ENCODE results near the gene ATP1A3.

The ATP1A3 gene

DNA sequence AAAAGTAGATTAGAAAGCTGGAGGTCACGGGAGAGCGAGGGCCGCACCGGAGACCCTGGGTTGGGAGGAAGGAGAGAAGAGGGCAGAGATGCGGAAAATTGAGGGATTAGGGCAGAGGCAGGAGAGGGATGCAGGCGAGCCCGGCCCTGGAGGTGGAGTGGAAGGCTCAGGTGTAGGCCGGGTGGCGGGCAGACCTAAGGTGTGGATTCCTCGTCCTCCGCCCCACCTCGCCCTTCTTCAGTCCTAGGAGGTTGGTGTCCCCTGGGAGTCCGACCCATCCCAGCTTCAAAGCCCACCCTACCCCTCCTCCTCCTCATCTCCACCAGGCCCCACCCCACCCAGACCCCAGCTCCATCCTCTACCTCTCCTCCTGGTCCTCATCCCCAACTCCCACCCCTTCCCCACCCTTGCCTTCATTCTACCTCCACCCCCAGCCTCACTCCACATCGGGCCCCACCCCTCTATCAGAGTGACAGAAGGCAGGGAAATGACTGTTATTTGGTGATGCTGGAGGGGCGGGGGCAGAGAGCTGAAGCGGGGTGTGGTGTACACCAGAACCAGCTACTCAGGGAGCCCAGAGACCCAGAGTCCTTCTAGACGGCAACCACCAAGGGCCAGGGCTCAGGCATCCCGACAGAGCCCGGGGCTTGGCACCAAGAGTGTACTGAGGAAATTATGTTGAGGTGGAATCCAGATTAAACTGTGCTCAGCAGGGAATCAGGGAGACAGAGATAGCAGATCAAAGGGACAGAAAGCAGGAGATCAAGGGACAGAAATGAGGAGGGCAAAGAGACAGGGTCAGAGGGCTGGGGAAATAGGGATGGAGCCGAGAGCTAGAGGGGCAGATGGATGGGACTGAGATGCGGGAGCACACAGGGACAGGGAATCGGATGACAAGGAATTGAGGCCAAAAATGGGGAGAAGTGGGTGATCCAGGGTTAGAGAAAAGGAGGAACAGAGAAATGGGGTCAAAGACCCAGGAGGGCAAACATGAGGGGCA, 72.2 kb downstream of the ATP1A3 start:
- no peak for DNase-seq (ENCODE audit: low read depth)
- H3K4me3 ChIP-seq (ENCODE audit: low read length), result no peak overlapping the region
- TF ChIP-seq, protein P1, sequence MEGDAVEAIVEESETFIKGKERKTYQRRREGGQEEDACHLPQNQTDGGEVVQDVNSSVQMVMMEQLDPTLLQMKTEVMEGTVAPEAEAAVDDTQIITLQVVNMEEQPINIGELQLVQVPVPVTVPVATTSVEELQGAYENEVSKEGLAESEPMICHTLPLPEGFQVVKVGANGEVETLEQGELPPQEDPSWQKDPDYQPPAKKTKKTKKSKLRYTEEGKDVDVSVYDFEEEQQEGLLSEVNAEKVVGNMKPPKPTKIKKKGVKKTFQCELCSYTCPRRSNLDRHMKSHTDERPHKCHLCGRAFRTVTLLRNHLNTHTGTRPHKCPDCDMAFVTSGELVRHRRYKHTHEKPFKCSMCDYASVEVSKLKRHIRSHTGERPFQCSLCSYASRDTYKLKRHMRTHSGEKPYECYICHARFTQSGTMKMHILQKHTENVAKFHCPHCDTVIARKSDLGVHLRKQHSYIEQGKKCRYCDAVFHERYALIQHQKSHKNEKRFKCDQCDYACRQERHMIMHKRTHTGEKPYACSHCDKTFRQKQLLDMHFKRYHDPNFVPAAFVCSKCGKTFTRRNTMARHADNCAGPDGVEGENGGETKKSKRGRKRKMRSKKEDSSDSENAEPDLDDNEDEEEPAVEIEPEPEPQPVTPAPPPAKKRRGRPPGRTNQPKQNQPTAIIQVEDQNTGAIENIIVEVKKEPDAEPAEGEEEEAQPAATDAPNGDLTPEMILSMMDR (conservative IDR thresholded peaks at IDR 0.05; ENCODE audit: low read length), result no peak

DNA sequence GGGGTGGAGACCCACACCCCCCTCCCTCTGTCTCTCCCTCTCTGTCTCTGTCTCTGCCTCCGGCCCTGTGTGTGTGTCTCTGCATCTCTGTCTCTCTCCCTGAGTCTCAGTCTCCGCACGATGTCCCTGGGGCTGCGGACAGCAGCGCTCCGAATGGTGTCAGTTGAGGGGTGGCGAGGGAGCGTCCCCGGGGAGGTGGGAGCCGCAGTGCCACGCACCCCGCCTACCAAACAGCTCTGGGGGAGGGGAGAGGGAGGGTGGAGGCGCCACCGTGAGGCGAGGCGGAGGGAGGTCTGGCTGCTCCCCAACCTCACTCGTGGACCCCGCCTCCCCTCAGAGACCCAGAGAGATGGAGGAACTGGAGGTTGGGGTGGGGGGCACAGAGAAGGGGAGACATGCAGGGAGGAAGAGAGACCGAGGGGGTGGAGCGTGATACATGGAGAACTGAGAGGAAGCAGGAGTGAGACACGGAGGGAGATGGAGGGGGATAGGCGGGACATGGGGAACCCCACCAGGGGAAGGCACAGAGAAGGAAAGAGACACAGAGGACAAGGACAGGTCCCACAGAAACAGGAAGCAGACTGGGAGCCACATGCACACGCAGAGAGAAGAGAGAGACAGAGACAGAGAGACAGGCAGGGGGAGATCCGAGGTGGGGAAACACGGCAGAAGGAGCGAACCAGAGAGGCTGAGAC, 73.0 kb downstream of the ATP1A3 start:
- no peak overlapping the region for H3K4me3 ChIP-seq (ENCODE audit: low read length)
- no peak for DNase-seq (ENCODE audit: low read depth)
- TF ChIP-seq, protein P1 (conservative IDR thresholded peaks at IDR 0.05; ENCODE audit: low read length), result no peak

DNA sequence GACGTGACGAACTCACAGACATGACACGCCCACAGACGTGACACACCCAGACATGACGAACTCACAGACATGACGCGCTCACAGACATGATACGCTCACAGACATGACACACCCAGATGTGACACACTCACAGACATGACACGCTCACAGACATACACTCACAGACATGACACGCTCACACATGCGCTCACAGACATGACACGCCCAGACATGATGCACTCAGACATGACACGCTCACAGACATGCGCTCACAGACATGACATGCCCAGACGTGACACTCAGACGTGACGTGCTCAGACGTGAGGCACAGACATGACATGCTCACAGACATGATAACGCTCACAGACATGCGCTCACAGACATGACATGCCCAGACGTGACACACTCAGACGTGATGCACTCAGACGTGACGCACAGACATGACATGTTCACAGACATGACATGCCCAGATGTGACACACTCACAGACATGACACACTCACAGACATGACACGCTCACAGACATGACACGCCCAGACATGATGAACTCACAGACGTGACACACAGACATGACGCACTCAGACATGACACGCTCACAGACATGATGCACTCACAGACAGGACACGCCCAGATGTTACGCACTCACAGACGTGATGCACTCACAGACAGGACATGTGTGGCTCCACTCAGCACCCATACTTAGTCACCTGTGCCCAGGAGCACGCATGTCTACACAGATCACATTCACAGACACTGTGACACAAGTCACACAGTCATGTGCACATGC, 73.9 kb downstream of the ATP1A3 start:
- TF ChIP-seq, protein P1 (conservative IDR thresholded peaks at IDR 0.05; ENCODE audit: low read length), result no peak
- no peak overlapping the region for H3K4me3 ChIP-seq (ENCODE audit: low read length)
- no peak for DNase-seq (ENCODE audit: low read depth)

DNA sequence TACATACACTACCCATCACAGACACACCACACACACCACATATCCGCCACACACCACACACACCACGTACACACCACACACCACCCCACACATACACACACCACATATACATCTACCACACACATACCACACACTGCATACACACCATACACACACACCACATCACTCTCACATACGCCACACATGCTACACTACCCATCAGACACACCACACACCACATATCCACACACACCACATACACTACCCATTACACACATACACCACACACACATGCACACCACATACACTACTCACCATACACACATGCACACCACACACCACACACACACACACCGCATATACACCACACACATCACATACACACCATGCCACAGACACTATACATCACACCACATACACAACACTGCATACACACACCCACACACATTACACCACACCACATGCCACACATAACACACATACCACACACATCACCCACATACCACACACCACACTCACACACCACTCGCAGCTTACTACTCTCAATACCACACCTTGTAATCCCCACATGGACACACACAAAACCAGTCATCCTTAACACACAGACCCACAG, 75.3 kb downstream of the ATP1A3 start:
- no peak overlapping the region for H3K4me3 ChIP-seq (ENCODE audit: low read length)
- peak; percentile 44 for DNase-seq (ENCODE audit: low read depth)
- TF ChIP-seq, protein P1 (conservative IDR thresholded peaks at IDR 0.05; ENCODE audit: low read length), result no peak

DNA sequence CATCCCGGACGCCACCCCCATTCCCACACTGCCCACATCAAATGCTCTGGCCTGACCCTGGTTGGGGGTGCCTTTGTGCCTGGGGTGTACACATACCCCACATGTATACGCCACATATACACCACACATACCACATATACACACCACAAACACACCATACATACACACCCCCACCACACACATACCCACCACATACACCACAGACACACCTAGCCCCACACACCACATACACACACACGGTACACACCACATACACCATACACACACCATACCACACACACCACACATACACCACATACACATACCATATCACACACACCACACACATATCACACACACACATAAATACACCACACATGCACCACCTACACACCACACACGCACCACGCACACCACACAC, 75.9 kb downstream of the ATP1A3 start:
- H3K4me3 ChIP-seq (ENCODE audit: low read length), result no peak overlapping the region
- TF ChIP-seq, protein P1 (conservative IDR thresholded peaks at IDR 0.05; ENCODE audit: low read length), result no peak
- DNase-seq (ENCODE audit: low read depth), result no peak

DNA sequence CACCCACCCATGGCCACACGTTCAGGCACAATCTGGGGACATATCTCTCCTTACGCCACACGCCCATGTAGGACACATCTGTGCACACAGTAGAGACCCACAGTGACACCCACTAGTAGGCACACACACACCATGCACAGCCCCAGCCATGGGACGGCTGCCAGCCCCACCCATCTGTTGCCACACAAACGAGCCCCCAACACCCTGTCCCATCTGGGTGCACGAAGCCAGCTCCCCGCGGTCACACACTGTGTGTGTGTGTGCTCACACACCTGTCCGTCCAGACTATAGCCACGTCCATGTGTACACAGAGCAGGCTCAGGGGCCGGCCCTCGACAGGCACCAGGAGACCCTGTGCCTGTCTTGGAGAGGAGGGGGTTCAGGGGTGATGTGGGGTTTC, 76.4 kb downstream of the ATP1A3 start:
- DNase-seq (ENCODE audit: low read depth), result no peak
- TF ChIP-seq, protein P1 (conservative IDR thresholded peaks at IDR 0.05; ENCODE audit: low read length), result no peak
- no peak overlapping the region for H3K4me3 ChIP-seq (ENCODE audit: low read length)
